HepG2 (cell line): ENCODE data around the gene CDK5RAP2. TPM values are rescaled to one million over a fixed set of nuclear protein-coding genes. Genes with fewer than 3 reads are reported as not detected.

Experiments
- ASH2L ChIP-seq: fragments of 300-600, 200-600 bp; sonication (generic); IDR thresholded peaks from 2 replicates; pipeline ENCODE4 v1.7.0; 2017; ENCODE audit warnings: low read depth, mild to moderate bottlenecking, moderate library complexity, mixed read lengths, low read length; ENCODE audit not compliant: insufficient read length
- DBP ChIP-seq: sonication (generic); formaldehyde crosslinking; IDR thresholded peaks from 2 replicates; pipeline ENCODE4 v1.4.0; 2020; ENCODE audit warnings: missing genetic modification reagents; ENCODE audit errors: not compliant biosample characterization
- IKZF1 ChIP-seq: fragments of 450-650 bp; IDR thresholded peaks from 2 replicates; pipeline ENCODE4 v1.7.1; 2016
- LCORL ChIP-seq, 2 experiments: fragments of 450-650 bp in 1 of 2; sonication (generic) in 1 of 2; formaldehyde crosslinking in 1 of 2; IDR thresholded peaks; 2 replicates each; pipeline versions ENCODE4 v1.5.0 to v1.6.1; 2017 to 2020; ENCODE audit warnings: antibody characterized with exemption in 1 of 2, missing genetic modification reagents in 1 of 2
- MED13 ChIP-seq: sonication (generic); formaldehyde crosslinking; IDR thresholded peaks from 2 replicates; pipeline ENCODE4 v1.5.0; 2020; ENCODE audit warnings: missing genetic modification reagents
- NR2F1 ChIP-seq, 2 experiments: fragments of 450-650 bp in 1 of 2; formaldehyde crosslinking in 1 of 2; IDR thresholded peaks; 2 replicates each; pipeline versions ENCODE4 v1.5.0 to v1.6.1; 2016 to 2020; ENCODE audit warnings: mild to moderate bottlenecking in 1 of 2, missing compliant biosample characterization in 1 of 2, missing genetic modification reagents in 1 of 2, moderate library complexity in 1 of 2
- PLRG1 ChIP-seq: fragments of 450-650 bp; conservative IDR thresholded peaks from 2 replicates; pipeline ENCODE4 v1.6.1; 2016
- REST ChIP-seq, 2 experiments: IDR thresholded peaks; 2 replicates each; pipeline ENCODE4 v1.6.1; 2011 to 2012; ENCODE audit warnings: low read length in 2 of 2, borderline replicate concordance in 1 of 2, low read depth in 1 of 2, mild to moderate bottlenecking in 1 of 2, moderate library complexity in 1 of 2
- ZNF18 ChIP-seq: sonication (generic); formaldehyde crosslinking; IDR thresholded peaks from 2 replicates; pipeline ENCODE4 v1.8.0; 2022; ENCODE audit warnings: mild to moderate bottlenecking, missing genetic modification reagents; ENCODE audit not compliant: insufficient replicate concordance
- ZNF383 ChIP-seq: sonication (generic); formaldehyde crosslinking; IDR thresholded peaks from 2 replicates; pipeline ENCODE4 v1.4.0; 2020; ENCODE audit warnings: missing genetic modification reagents, mild to moderate bottlenecking, borderline replicate concordance
- ZNF607 ChIP-seq: sonication (generic); formaldehyde crosslinking; IDR thresholded peaks from 2 replicates; pipeline ENCODE4 v1.5.1; 2020; ENCODE audit warnings: missing genetic modification reagents, mild to moderate bottlenecking, borderline replicate concordance
- ZNF773 ChIP-seq: sonication (generic); formaldehyde crosslinking; IDR thresholded peaks from 2 replicates; pipeline ENCODE4 v1.4.0; 2020; ENCODE audit warnings: missing genetic modification reagents, borderline replicate concordance
- ZNF781 ChIP-seq: sonication (generic); formaldehyde crosslinking; IDR thresholded peaks from 2 replicates; pipeline ENCODE4 v1.5.1; 2020; ENCODE audit warnings: borderline replicate concordance, mild to moderate bottlenecking, missing genetic modification reagents; ENCODE audit errors: not compliant biosample characterization
- ZSCAN12 ChIP-seq: sonication (generic); formaldehyde crosslinking; IDR thresholded peaks from 2 replicates; pipeline ENCODE4 v1.9.0; 2021; ENCODE audit warnings: mild to moderate bottlenecking, missing genetic modification reagents
- ZUFSP ChIP-seq: sonication (generic); formaldehyde crosslinking; IDR thresholded peaks from 2 replicates; pipeline ENCODE4 v1.9.0; 2021; ENCODE audit warnings: missing genetic modification reagents, mild to moderate bottlenecking, borderline replicate concordance
- polyA plus RNA-seq, 8 experiments: library from polyadenylated mRNA; depleted of rRNA in 3 of 8; stranded (reverse) in 7 of 8; unstranded in 1 of 8; fragments of >200 nt; fragmentation: Illumina TruSeq in 4 of 8; extraction: Trizol in 4 of 8; gene quantifications; 2 replicates each; pipeline versions ENCODE4 v1.2.1 to v1.2.3, GENCODE V29; 2011 to 2016; ENCODE audit warnings: low read depth in 4 of 8, missing spikeins in 1 of 8, mixed read lengths in 1 of 8; ENCODE audit not compliant: insufficient read depth in 1 of 8
- total RNA-seq, 5 experiments: library from RNA; depleted of rRNA; stranded (reverse); fragments of >200 nt; fragmentation: Illumina TruSeq; extraction: Trizol; gene quantifications; 2 replicates each; pipeline ENCODE4 v1.2.3, GENCODE V29; 2016; ENCODE audit warnings: low read depth in 1 of 5
- TF ChIP-seq, protein P1 (sequence below): sonication (generic); formaldehyde crosslinking; conservative IDR thresholded peaks from 2 replicates; pipeline ENCODE4 v1.8.0; 2022; ENCODE audit warnings: mild to moderate bottlenecking, moderate library complexity, missing genetic modification reagents

Gene CDK5RAP2
- total and polyA plus RNA-seq, 2 of the 13 experiments (the other 11 are each of a cell fraction or from before 2014, with no cell fraction given): 31.8 to 42.2 TPM

GRCh38 chr9:120580051-120580896 is at the start of gene CDK5RAP2 (continued):
- TF ChIP-seq, protein P1, sequence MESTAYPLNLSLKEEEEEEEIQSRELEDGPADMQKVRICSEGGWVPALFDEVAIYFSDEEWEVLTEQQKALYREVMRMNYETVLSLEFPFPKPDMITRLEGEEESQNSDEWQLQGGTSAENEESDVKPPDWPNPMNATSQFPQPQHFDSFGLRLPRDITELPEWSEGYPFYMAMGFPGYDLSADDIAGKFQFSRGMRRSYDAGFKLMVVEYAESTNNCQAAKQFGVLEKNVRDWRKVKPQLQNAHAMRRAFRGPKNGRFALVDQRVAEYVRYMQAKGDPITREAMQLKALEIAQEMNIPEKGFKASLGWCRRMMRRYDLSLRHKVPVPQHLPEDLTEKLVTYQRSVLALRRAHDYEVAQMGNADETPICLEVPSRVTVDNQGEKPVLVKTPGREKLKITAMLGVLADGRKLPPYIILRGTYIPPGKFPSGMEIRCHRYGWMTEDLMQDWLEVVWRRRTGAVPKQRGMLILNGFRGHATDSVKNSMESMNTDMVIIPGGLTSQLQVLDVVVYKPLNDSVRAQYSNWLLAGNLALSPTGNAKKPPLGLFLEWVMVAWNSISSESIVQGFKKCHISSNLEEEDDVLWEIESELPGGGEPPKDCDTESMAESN (CRISPR knock-in tag): no peak
- no peak for TF ChIP-seq ZNF781 (CRISPR knock-in tag)
- peak; percentile 76 for TF ChIP-seq ASH2L
- no peak for TF ChIP-seq ZNF383 (CRISPR knock-in tag)
- 0 out of 2 replicates have a peak, but pooled peaks have one; percentile 64 for TF ChIP-seq ZNF607
- TF ChIP-seq IKZF1: no peak
- no peak for TF ChIP-seq ZUFSP (CRISPR knock-in tag)
- TF ChIP-seq PLRG1: no peak
- TF ChIP-seq LCORL (IDR thresholded peaks at IDR 0.05): no peak
- TF ChIP-seq LCORL (CRISPR knock-in tag; IDR thresholded peaks at IDR 0.05): no peak
- no peak; a peak in 1 of 4 replicates for TF ChIP-seq NR2F1 (CRISPR knock-in tag; IDR thresholded peaks at IDR 0.05)
- no peak for TF ChIP-seq ZNF773 (CRISPR knock-in tag)
- no peak for TF ChIP-seq MED13 (CRISPR knock-in tag)
- TF ChIP-seq DBP (CRISPR knock-in tag): no peak
- no peak for TF ChIP-seq ZNF18 (CRISPR knock-in tag)
- TF ChIP-seq ZSCAN12 (CRISPR knock-in tag): no peak
- no peak for TF ChIP-seq REST (IDR thresholded peaks at IDR 0.05; ENCODE audit: borderline replicate concordance in 1 of 2, low read depth in 1 of 2, low read length in 2 of 2)
